ENCODE measurements around the gene NR4A3.

The NR4A3 gene

GRCh38 chr9:99873531-99873930 is 51.8 kb downstream of the NR4A3 start:
- in situ Hi-C loops (cut with HindIII; ENCODE audit: low sequenced_read_pairs): no loop called here

- in situ Hi-C loops (cut with HindIII; ENCODE audit: low sequenced_read_pairs): no loop called here
Observed at GRCh38 chr9:99873943-99874584, 52.4 kb downstream of the NR4A3 start.

GRCh38 chr9:99876190-99876589 is 54.5 kb downstream of the NR4A3 start:
- in situ Hi-C loops (cut with HindIII; ENCODE audit: low sequenced_read_pairs): no loop called here

- in situ Hi-C loops (cut with HindIII; ENCODE audit: low sequenced_read_pairs): no loop called here
Observed at GRCh38 chr9:99878651-99879050, 57.0 kb downstream of the NR4A3 start.

- in situ Hi-C loops (cut with HindIII; ENCODE audit: low sequenced_read_pairs): no loop called here
Observed at GRCh38 chr9:99881769-99882168, 60.1 kb downstream of the NR4A3 start.

GRCh38 chr9:99885747-99886146 is 64.1 kb downstream of the NR4A3 start:
- in situ Hi-C loops (cut with HindIII; ENCODE audit: low sequenced_read_pairs): no loop called here

GRCh38 chr9:99889120-99889519 is 67.4 kb downstream of the NR4A3 start:
- in situ Hi-C loops (cut with HindIII; ENCODE audit: low sequenced_read_pairs): no loop called here

GRCh38 chr9:99894826-99895225 is 73.1 kb downstream of the NR4A3 start:
- in situ Hi-C loops (cut with HindIII; ENCODE audit: low sequenced_read_pairs): no loop called here

GRCh38 chr9:99895510-99895909 is 73.8 kb downstream of the NR4A3 start:
- in situ Hi-C loops (cut with HindIII; ENCODE audit: low sequenced_read_pairs): no loop called here

- in situ Hi-C loops (cut with HindIII; ENCODE audit: low sequenced_read_pairs): no loop called here
Observed at GRCh38 chr9:99896119-99896518, 74.4 kb downstream of the NR4A3 start.

GRCh38 chr9:99903393-99903792 is 81.7 kb downstream of the NR4A3 start:
- in situ Hi-C loops (cut with HindIII; ENCODE audit: low sequenced_read_pairs): no loop called here

GRCh38 chr9:99905833-99906402 is 84.2 kb downstream of the NR4A3 start:
- in situ Hi-C loops (cut with HindIII; ENCODE audit: low sequenced_read_pairs): no loop called here

GRCh38 chr9:99906403-99907207 is 84.9 kb downstream of the NR4A3 start, which contains the start of gene STX17:
Gene STX17 (plus strand): TSS chr9:99906654. CDS start chr9:99915240, 8,586 bp downstream.
- in situ Hi-C loops (cut with HindIII; ENCODE audit: low sequenced_read_pairs): no loop called here

GRCh38 chr9:99907208-99907532 is 85.5 kb downstream of the NR4A3 start:
- in situ Hi-C loops (cut with HindIII; ENCODE audit: low sequenced_read_pairs): no loop called here

- in situ Hi-C loops (cut with HindIII; ENCODE audit: low sequenced_read_pairs): no loop called here
Observed at GRCh38 chr9:99911600-99911999, 89.9 kb downstream of the NR4A3 start.

Measured in endothelial cell of hepatic sinusoid (primary cell).